ENCODE data around the gene CCDC174. TPM values are rescaled to one million over a fixed set of nuclear protein-coding genes. Genes with fewer than 3 reads are reported as not detected.
A peak's percentile ranks its signal among the peaks of the same experiment; 100 is the strongest.

CCDC174 gene
- total RNA-seq, 1 donor from 2014 or later = 22.9 TPM

GRCh38 chr3:14624498-14624897 is 27.1 kb upstream of the CCDC174 start:
- H3K4me1 Mint-ChIP-seq (ENCODE audit: unreplicated experiment) = peaks cover 30% of the 10 kb centered on the region
- H3K27ac Mint-ChIP-seq (ENCODE audit: unreplicated experiment) = no peak overlapping the region
- H3K36me3 Mint-ChIP-seq (ENCODE audit: low read depth, unreplicated experiment) = no peaks in the 10 kb centered on the region
- no peak overlapping the region for H3K4me3 Mint-ChIP-seq (ENCODE audit: unreplicated experiment)
- TF ChIP-seq CTCF (IDR thresholded peaks at IDR 0.05; ENCODE audit: unreplicated experiment) = no peak
- H3K27me3 Mint-ChIP-seq (ENCODE audit: unreplicated experiment) = peaks cover 5% of the 10 kb centered on the region
- no peak for DNase-seq (ENCODE audit: low spot score)
- no peaks in the 10 kb centered on the region for H3K9me3 Mint-ChIP-seq (ENCODE audit: unreplicated experiment)

- no peak overlapping the region for H3K27ac Mint-ChIP-seq (ENCODE audit: unreplicated experiment)
- no peak for TF ChIP-seq CTCF (IDR thresholded peaks at IDR 0.05; ENCODE audit: unreplicated experiment)
- no peak overlapping the region for H3K4me3 Mint-ChIP-seq (ENCODE audit: unreplicated experiment)
- H3K4me1 Mint-ChIP-seq (ENCODE audit: unreplicated experiment) = peaks cover 28% of the 10 kb centered on the region
- peaks cover 5% of the 10 kb centered on the region for H3K27me3 Mint-ChIP-seq (ENCODE audit: unreplicated experiment)
- H3K36me3 Mint-ChIP-seq (ENCODE audit: low read depth, unreplicated experiment) = no peaks in the 10 kb centered on the region
- no peaks in the 10 kb centered on the region for H3K9me3 Mint-ChIP-seq (ENCODE audit: unreplicated experiment)
- DNase-seq (ENCODE audit: low spot score) = no peak
Observed at GRCh38 chr3:14625443-14625842, 26.1 kb upstream of the CCDC174 start.

GRCh38 chr3:14627815-14628214 is 23.7 kb upstream of the CCDC174 start:
- Mint-ChIP-seq H3K36me3 (ENCODE audit: low read depth, unreplicated experiment) (no peaks in the 10 kb centered on the region), H3K4me3 (ENCODE audit: unreplicated experiment) (no peak overlapping the region), H3K27me3 (ENCODE audit: unreplicated experiment) (peaks cover 3% of the 10 kb centered on the region), H3K4me1 (ENCODE audit: unreplicated experiment) (peaks cover 37% of the 10 kb centered on the region), H3K27ac (ENCODE audit: unreplicated experiment) (no peak overlapping the region), H3K9me3 (ENCODE audit: unreplicated experiment) (no peaks in the 10 kb centered on the region)
- no peak for DNase-seq (ENCODE audit: low spot score)
- no peak for TF ChIP-seq CTCF (IDR thresholded peaks at IDR 0.05; ENCODE audit: unreplicated experiment)

- Mint-ChIP-seq H3K27ac (ENCODE audit: unreplicated experiment) (no peak overlapping the region), H3K27me3 (ENCODE audit: unreplicated experiment) (peaks cover 3% of the 10 kb centered on the region), H3K9me3 (ENCODE audit: unreplicated experiment) (no peaks in the 10 kb centered on the region), H3K4me3 (ENCODE audit: unreplicated experiment) (no peak overlapping the region), H3K36me3 (ENCODE audit: low read depth, unreplicated experiment) (no peaks in the 10 kb centered on the region), H3K4me1 (ENCODE audit: unreplicated experiment) (peaks cover 38% of the 10 kb centered on the region)
- no peak for TF ChIP-seq CTCF (IDR thresholded peaks at IDR 0.05; ENCODE audit: unreplicated experiment)
- DNase-seq (ENCODE audit: low spot score) = no peak
Observed at GRCh38 chr3:14628406-14628805, 23.2 kb upstream of the CCDC174 start.

GRCh38 chr3:14630404-14631100 is 21.0 kb upstream of the CCDC174 start:
- no peaks in the 10 kb centered on the region for H3K36me3 Mint-ChIP-seq (ENCODE audit: low read depth, unreplicated experiment)
- peaks cover 4% of the 10 kb centered on the region for H3K27me3 Mint-ChIP-seq (ENCODE audit: unreplicated experiment)
- H3K27ac Mint-ChIP-seq (ENCODE audit: unreplicated experiment) = peak overlapping the region; percentile 76
- TF ChIP-seq CTCF (IDR thresholded peaks at IDR 0.05; ENCODE audit: unreplicated experiment) = no peak
- no peak for DNase-seq (ENCODE audit: low spot score)
- H3K9me3 Mint-ChIP-seq (ENCODE audit: unreplicated experiment) = no peaks in the 10 kb centered on the region
- peaks cover 35% of the 10 kb centered on the region for H3K4me1 Mint-ChIP-seq (ENCODE audit: unreplicated experiment)
- H3K4me3 Mint-ChIP-seq (ENCODE audit: unreplicated experiment) = no peak overlapping the region
